Measurements from ENCODE around the gene SIPA1L3.

SIPA1L3 gene

DNA sequence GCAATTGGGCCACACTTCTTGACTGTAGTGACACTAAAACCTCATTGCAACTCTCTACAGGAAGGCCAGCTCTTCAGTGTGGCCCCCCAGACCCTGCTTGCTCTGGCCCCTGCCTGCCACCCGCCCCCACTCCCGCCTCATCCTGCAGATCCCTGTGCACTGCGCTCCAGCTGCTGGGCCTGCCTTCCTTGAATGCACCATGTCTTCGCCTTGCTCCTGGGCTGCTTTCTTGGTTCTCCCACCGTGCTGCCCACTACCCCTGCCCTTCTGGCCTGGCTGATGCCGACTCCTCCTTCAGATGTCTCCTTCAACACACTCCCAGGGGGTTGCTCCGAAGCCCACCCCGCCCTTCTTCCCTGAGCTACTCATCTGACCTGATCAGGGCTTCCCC is 98.2 kb downstream of the SIPA1L3 start:
- H3K4me3 ChIP-seq (ENCODE audit: control insufficient read depth, low read depth, low read length): no peak overlapping the region
- DNase-seq (ENCODE audit: low read depth): no peak
- TF ChIP-seq, protein P1, sequence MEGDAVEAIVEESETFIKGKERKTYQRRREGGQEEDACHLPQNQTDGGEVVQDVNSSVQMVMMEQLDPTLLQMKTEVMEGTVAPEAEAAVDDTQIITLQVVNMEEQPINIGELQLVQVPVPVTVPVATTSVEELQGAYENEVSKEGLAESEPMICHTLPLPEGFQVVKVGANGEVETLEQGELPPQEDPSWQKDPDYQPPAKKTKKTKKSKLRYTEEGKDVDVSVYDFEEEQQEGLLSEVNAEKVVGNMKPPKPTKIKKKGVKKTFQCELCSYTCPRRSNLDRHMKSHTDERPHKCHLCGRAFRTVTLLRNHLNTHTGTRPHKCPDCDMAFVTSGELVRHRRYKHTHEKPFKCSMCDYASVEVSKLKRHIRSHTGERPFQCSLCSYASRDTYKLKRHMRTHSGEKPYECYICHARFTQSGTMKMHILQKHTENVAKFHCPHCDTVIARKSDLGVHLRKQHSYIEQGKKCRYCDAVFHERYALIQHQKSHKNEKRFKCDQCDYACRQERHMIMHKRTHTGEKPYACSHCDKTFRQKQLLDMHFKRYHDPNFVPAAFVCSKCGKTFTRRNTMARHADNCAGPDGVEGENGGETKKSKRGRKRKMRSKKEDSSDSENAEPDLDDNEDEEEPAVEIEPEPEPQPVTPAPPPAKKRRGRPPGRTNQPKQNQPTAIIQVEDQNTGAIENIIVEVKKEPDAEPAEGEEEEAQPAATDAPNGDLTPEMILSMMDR (conservative IDR thresholded peaks at IDR 0.05; ENCODE audit: control insufficient read depth, insufficient read depth, low read depth, low read length): no peak

DNA sequence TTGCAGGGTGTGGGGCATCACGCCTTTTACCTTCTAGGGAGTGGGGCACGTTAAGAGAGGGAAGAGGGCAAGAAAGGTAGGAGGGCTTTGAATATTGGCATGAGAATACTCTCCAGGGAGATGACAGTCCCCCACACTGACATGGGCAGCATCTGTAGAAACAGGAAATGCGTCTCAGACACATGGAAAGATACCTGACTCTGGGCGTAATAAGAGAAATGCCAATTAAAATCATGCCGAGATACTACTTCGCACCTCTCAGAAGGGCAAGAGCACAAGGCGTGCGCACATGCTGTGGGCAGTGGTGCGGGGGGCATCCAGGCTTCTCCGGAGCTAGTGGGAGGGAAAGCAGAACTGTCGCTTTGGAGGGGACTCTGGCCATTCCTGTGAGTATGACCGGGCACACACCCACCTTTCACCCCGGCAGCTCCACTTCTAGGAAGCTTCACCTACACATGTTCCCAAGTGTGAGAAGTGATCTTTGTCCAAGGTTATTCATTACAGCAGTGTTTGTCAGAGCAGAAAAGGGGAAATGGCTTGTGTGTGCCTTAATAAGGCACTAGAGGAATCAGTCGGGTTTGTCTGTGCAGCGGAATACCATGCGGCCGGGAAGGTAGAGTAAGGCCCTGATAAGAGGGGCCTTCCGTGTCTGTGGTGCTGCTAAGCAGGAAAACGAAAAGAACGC is 99.5 kb downstream of the SIPA1L3 start:
- TF ChIP-seq, protein P1 (conservative IDR thresholded peaks at IDR 0.05; ENCODE audit: control insufficient read depth, insufficient read depth, low read depth, low read length): no peak
- no peak overlapping the region for H3K4me3 ChIP-seq (ENCODE audit: control insufficient read depth, low read depth, low read length)
- DNase-seq (ENCODE audit: low read depth): no peak

DNA sequence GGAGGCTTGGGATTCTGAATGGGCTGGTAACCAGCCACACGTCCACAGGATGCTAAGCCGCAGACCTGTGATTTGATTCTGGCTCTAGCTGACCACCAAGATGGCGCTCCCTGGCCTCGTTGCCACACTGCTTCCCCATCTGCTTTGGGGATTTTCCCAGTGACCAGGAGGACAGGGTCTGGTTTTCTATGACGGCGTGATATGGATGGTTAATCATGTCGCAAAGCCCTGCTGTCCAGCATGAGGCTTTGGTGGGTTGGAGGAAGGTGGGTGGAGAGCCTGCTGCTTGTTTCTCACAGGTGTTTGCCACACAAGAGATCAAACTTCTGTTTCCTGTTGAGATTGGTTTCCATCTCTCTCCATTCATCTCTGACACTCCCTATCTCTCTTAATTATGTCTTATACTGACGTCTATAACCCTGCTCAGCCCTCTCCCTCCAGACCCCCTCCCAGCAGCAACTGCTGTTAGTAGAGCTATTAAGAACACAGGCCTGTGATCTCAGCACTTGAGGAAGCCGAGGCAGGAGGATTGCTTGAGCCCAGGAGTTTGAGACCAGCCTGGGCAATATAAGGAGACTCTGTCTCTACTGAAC is 102.7 kb downstream of the SIPA1L3 start:
- DNase-seq (ENCODE audit: low read depth): no peak
- TF ChIP-seq, protein P1 (conservative IDR thresholded peaks at IDR 0.05; ENCODE audit: control insufficient read depth, insufficient read depth, low read depth, low read length): no peak
- H3K4me3 ChIP-seq (ENCODE audit: control insufficient read depth, low read depth, low read length): no peak overlapping the region

DNA sequence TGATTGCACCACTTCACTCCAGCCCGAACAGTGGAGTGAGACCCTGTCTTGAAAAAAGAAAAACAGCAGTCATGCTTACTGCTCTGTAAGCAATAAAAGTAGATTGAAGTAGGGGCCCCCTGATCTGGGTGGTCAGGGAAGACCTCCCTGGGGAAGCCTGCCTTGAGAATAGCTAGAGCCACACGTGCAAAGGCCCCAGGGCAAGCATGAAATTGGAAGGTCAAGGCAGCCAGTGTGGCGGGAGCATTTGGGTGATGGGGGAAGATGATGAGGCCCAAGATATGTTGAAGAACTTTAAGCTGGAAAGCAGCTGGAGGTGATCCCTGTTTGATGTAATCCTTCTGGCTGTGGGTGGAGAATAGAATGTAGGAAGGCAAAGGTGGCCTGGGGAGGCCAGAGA is 104.4 kb downstream of the SIPA1L3 start:
- H3K4me3 ChIP-seq (ENCODE audit: control insufficient read depth, low read depth, low read length): no peak overlapping the region
- no peak for DNase-seq (ENCODE audit: low read depth)
- TF ChIP-seq, protein P1 (conservative IDR thresholded peaks at IDR 0.05; ENCODE audit: control insufficient read depth, insufficient read depth, low read depth, low read length): no peak

DNA sequence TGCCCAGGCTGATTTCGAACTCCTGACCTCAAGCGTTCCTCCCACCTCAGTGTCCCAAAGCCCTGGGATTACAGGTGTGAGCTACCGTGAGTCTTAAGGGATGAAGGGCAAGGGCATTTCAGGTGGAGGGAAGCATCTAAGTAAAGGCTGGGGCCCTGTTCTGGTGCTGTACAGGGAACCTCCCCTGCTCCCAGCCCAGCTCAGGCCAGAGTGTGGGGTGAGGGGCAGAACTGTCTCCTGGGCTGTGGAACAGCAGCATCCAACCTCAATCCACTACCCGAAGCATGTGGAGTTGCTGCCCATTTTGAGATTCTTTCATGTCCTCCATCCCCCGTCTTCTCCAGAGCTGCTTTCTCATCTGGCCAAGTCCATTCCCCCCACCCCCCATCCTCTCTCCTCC is 105.3 kb downstream of the SIPA1L3 start:
- DNase-seq (ENCODE audit: low read depth): no peak
- H3K4me3 ChIP-seq (ENCODE audit: control insufficient read depth, low read depth, low read length): no peak overlapping the region
- TF ChIP-seq, protein P1 (conservative IDR thresholded peaks at IDR 0.05; ENCODE audit: control insufficient read depth, insufficient read depth, low read depth, low read length): no peak

DNA sequence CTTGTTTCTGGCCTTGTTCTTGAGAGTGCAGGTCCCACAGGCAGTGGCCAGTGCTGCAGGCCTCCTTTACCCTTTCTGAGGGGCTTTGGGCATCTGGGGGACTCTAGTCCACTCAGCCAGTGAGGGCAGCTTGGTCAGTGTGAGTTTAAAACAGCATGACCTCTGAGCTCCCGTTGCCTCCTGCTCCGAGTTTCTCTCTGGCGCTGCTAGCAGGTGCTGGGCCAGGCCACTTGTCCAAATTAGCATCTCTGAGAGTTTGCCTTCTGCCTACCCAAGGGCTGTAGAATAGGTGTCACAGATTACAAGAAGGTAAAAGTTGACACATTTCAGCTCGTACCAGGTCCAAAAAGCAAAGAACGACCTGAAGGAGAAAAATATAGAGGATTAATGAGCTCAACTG is 105.9 kb downstream of the SIPA1L3 start:
- TF ChIP-seq, protein P1 (conservative IDR thresholded peaks at IDR 0.05; ENCODE audit: control insufficient read depth, insufficient read depth, low read depth, low read length): no peak
- H3K4me3 ChIP-seq (ENCODE audit: control insufficient read depth, low read depth, low read length): no peak overlapping the region
- no peak for DNase-seq (ENCODE audit: low read depth)

Data from fibroblast of mammary gland (primary cell).